HepG2 (cell line): ENCODE data around the gene SLC38A3. TPM values are rescaled to one million over a fixed set of nuclear protein-coding genes. Genes with fewer than 3 reads are reported as not detected.

Experiments
- CCAR2 ChIP-seq: fragments of 200-400 bp; formaldehyde crosslinking; optimal IDR thresholded peaks from 2 replicates; pipeline ENCODE3; 2018; ENCODE audit warnings: low read depth, mild to moderate bottlenecking, low read length, moderate library complexity
- NFIC ChIP-seq: IDR thresholded peaks from 2 replicates; pipeline ENCODE4 v1.6.1; 2012; ENCODE audit warnings: mild to moderate bottlenecking, low read length, inconsistent platforms
- POLR2AphosphoS2 ChIP-seq: IDR thresholded peaks from 2 replicates; pipeline ENCODE4 v1.6.1; 2011; ENCODE audit warnings: low read depth, low read length, improper control_type of control experiment
- RFXAP ChIP-seq: sonication (generic); formaldehyde crosslinking; IDR thresholded peaks from 2 replicates; pipeline ENCODE4 v1.4.0; 2020; ENCODE audit warnings: missing genetic modification reagents, borderline replicate concordance
- TBP ChIP-seq: sonication (generic); formaldehyde crosslinking; IDR thresholded peaks from 2 replicates; pipeline ENCODE4 v1.5.0; 2020; ENCODE audit warnings: missing genetic modification reagents
- U2AF1 ChIP-seq: fragments of 200-400 bp; formaldehyde crosslinking; optimal IDR thresholded peaks from 2 replicates; pipeline ENCODE3; 2017; ENCODE audit warnings: mild to moderate bottlenecking, low read depth, low read length
- ZFP82 ChIP-seq: sonication (generic); formaldehyde crosslinking; IDR thresholded peaks from 2 replicates; pipeline ENCODE4 v1.5.1; 2020; ENCODE audit warnings: mild to moderate bottlenecking, missing genetic modification reagents, borderline replicate concordance
- ZNF382 ChIP-seq: sonication (generic); formaldehyde crosslinking; IDR thresholded peaks from 2 replicates; pipeline ENCODE4 v1.5.0; 2020; ENCODE audit warnings: missing genetic modification reagents, mild to moderate bottlenecking, borderline replicate concordance
- ZNF550 ChIP-seq: sonication (generic); formaldehyde crosslinking; IDR thresholded peaks from 2 replicates; pipeline ENCODE4 v1.4.0; 2020; ENCODE audit warnings: mild to moderate bottlenecking, missing genetic modification reagents, borderline replicate concordance
- ZNF720 ChIP-seq: sonication (generic); formaldehyde crosslinking; IDR thresholded peaks from 2 replicates; pipeline ENCODE4 v1.4.0; 2020; ENCODE audit warnings: missing genetic modification reagents
- ZNF737 ChIP-seq: sonication (generic); formaldehyde crosslinking; IDR thresholded peaks from 2 replicates; pipeline ENCODE4 v1.5.0; 2020; ENCODE audit warnings: missing genetic modification reagents, mild to moderate bottlenecking, borderline replicate concordance
- ZNF782 ChIP-seq: sonication (generic); formaldehyde crosslinking; IDR thresholded peaks from 2 replicates; pipeline ENCODE4 v1.4.0; 2020; ENCODE audit warnings: missing genetic modification reagents, mild to moderate bottlenecking, borderline replicate concordance
- ZNF800 ChIP-seq: sonication (generic); formaldehyde crosslinking; IDR thresholded peaks from 2 replicates; pipeline ENCODE4 v1.4.0; 2020; ENCODE audit warnings: missing genetic modification reagents
- polyA plus RNA-seq, 8 experiments: library from polyadenylated mRNA; depleted of rRNA in 3 of 8; stranded (reverse) in 7 of 8; unstranded in 1 of 8; fragments of >200 nt; fragmentation: Illumina TruSeq in 4 of 8; extraction: Trizol in 4 of 8; gene quantifications; 2 replicates each; pipeline versions ENCODE4 v1.2.1 to v1.2.3, GENCODE V29; 2011 to 2016; ENCODE audit warnings: low read depth in 4 of 8, missing spikeins in 1 of 8, mixed read lengths in 1 of 8; ENCODE audit not compliant: insufficient read depth in 1 of 8
- total RNA-seq, 5 experiments: library from RNA; depleted of rRNA; stranded (reverse); fragments of >200 nt; fragmentation: Illumina TruSeq; extraction: Trizol; gene quantifications; 2 replicates each; pipeline ENCODE4 v1.2.3, GENCODE V29; 2016; ENCODE audit warnings: low read depth in 1 of 5
- TF ChIP-seq, protein P1 (sequence below): sonication (generic); formaldehyde crosslinking; IDR thresholded peaks from 2 replicates; pipeline ENCODE4 v1.4.0; 2020; ENCODE audit warnings: missing genetic modification reagents, borderline replicate concordance
- TF ChIP-seq, protein P2 (sequence below): sonication (generic); formaldehyde crosslinking; IDR thresholded peaks from 2 replicates; pipeline ENCODE4 v1.8.1; 2023; ENCODE audit warnings: mild to moderate bottlenecking, missing genetic modification reagents, borderline replicate concordance
- TF ChIP-seq, protein P3 (sequence below): fragments of 450-650 bp; IDR thresholded peaks from 2 replicates; pipeline ENCODE4 v1.6.1; 2017
- TF ChIP-seq, protein P4 (sequence below): sonication (generic); formaldehyde crosslinking; IDR thresholded peaks from 2 replicates; pipeline ENCODE4; 2020; ENCODE audit warnings: missing genetic modification reagents, mild to moderate bottlenecking, borderline replicate concordance
- TF ChIP-seq, protein P5 (sequence below): sonication (generic); formaldehyde crosslinking; IDR thresholded peaks from 2 replicates; pipeline ENCODE4 v1.4.0; 2020; ENCODE audit warnings: mild to moderate bottlenecking, low read depth, missing genetic modification reagents

SLC38A3 gene
- total and polyA plus RNA-seq, 2 of the 13 experiments (the other 11 are each of a cell fraction or from before 2014, with no cell fraction given): 29.8 to 164 TPM

DNA sequence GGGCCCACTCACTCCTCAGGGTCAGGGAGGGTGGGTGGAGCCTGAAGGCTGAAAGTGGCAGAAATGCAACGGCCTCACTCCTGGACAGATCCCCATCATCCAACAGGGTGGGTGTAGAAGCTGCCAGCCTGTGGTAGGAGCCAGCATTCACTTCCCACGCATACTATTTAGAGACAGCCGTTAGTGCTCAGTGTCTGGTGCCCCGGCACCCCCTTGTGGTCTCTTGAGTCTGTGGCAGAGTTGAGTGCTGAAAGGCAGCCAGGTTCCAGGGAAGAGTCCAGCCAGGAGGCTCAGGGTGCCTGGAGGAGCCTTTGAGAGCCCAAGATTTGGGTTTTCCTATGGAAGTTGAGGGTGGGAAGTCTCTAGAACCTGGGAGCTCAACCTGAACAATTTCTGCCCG is 15.8 kb upstream of the SLC38A3 start (continued):
- TF ChIP-seq ZNF800 (CRISPR knock-in tag) (peak; percentile 56; the same call in 1 of the 2 replicates), ZNF737 (CRISPR knock-in tag) (no peak), ZNF382 (CRISPR knock-in tag) (no peak), U2AF1 (no peak), CCAR2 (no peak), POLR2AphosphoS2 (no peak), ZFP82 (CRISPR knock-in tag) (no peak), ZNF550 (CRISPR knock-in tag) (no peak), TBP (no peak), ZNF782 (CRISPR knock-in tag) (no peak), ZNF720 (CRISPR knock-in tag) (no peak), RFXAP (CRISPR knock-in tag) (no peak), NFIC (no peak)
- TF ChIP-seq, protein P1, sequence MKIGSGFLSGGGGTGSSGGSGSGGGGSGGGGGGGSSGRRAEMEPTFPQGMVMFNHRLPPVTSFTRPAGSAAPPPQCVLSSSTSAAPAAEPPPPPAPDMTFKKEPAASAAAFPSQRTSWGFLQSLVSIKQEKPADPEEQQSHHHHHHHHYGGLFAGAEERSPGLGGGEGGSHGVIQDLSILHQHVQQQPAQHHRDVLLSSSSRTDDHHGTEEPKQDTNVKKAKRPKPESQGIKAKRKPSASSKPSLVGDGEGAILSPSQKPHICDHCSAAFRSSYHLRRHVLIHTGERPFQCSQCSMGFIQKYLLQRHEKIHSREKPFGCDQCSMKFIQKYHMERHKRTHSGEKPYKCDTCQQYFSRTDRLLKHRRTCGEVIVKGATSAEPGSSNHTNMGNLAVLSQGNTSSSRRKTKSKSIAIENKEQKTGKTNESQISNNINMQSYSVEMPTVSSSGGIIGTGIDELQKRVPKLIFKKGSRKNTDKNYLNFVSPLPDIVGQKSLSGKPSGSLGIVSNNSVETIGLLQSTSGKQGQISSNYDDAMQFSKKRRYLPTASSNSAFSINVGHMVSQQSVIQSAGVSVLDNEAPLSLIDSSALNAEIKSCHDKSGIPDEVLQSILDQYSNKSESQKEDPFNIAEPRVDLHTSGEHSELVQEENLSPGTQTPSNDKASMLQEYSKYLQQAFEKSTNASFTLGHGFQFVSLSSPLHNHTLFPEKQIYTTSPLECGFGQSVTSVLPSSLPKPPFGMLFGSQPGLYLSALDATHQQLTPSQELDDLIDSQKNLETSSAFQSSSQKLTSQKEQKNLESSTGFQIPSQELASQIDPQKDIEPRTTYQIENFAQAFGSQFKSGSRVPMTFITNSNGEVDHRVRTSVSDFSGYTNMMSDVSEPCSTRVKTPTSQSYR (CRISPR knock-in tag): no peak
- TF ChIP-seq, protein P2, sequence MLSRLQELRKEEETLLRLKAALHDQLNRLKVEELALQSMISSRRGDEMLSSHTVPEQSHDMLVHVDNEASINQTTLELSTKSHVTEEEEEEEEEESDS (CRISPR knock-in tag): no peak
- TF ChIP-seq, protein P3, sequence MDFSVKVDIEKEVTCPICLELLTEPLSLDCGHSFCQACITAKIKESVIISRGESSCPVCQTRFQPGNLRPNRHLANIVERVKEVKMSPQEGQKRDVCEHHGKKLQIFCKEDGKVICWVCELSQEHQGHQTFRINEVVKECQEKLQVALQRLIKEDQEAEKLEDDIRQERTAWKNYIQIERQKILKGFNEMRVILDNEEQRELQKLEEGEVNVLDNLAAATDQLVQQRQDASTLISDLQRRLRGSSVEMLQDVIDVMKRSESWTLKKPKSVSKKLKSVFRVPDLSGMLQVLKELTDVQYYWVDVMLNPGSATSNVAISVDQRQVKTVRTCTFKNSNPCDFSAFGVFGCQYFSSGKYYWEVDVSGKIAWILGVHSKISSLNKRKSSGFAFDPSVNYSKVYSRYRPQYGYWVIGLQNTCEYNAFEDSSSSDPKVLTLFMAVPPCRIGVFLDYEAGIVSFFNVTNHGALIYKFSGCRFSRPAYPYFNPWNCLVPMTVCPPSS: no peak
- TF ChIP-seq, protein P4, sequence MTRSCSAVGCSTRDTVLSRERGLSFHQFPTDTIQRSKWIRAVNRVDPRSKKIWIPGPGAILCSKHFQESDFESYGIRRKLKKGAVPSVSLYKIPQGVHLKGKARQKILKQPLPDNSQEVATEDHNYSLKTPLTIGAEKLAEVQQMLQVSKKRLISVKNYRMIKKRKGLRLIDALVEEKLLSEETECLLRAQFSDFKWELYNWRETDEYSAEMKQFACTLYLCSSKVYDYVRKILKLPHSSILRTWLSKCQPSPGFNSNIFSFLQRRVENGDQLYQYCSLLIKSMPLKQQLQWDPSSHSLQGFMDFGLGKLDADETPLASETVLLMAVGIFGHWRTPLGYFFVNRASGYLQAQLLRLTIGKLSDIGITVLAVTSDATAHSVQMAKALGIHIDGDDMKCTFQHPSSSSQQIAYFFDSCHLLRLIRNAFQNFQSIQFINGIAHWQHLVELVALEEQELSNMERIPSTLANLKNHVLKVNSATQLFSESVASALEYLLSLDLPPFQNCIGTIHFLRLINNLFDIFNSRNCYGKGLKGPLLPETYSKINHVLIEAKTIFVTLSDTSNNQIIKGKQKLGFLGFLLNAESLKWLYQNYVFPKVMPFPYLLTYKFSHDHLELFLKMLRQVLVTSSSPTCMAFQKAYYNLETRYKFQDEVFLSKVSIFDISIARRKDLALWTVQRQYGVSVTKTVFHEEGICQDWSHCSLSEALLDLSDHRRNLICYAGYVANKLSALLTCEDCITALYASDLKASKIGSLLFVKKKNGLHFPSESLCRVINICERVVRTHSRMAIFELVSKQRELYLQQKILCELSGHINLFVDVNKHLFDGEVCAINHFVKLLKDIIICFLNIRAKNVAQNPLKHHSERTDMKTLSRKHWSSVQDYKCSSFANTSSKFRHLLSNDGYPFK (CRISPR knock-in tag): no peak
- TF ChIP-seq, protein P5, sequence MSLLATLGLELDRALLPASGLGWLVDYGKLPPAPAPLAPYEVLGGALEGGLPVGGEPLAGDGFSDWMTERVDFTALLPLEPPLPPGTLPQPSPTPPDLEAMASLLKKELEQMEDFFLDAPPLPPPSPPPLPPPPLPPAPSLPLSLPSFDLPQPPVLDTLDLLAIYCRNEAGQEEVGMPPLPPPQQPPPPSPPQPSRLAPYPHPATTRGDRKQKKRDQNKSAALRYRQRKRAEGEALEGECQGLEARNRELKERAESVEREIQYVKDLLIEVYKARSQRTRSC (CRISPR knock-in tag): no peak
